Peyer's patch (tissue), 4 donors: Measurements from ENCODE around the gene H6PD.

Experiments
- CTCF ChIP-seq, 6 experiments: fragments of 450-650 bp in 4 of 6; fragments of 200-600 bp in 2 of 6; sonication (generic) in 1 of 6; IDR thresholded peaks; one replicate each; pipeline ENCODE4 v1.5.1; 2017 to 2019; ENCODE audit warnings: antibody characterized with exemption in 6 of 6, mild to moderate bottlenecking in 3 of 6, moderate library complexity in 1 of 6
- POLR2A ChIP-seq, 2 donors: fragments of 450-650 bp; IDR thresholded peaks; one replicate each; pipeline ENCODE4 v1.5.1; 2017; ENCODE audit warnings: antibody characterized with exemption in 2 of 2, mild to moderate bottlenecking in 2 of 2, moderate library complexity in 2 of 2

GRCh38 chr1:9316512-9316911 is 81.9 kb downstream of the H6PD start:
- TF ChIP-seq CTCF (IDR thresholded peaks at IDR 0.05), result no peak
- no peak for TF ChIP-seq POLR2A (IDR thresholded peaks at IDR 0.05)
